ENCODE data around the gene DCTN4.

DCTN4 gene

DNA sequence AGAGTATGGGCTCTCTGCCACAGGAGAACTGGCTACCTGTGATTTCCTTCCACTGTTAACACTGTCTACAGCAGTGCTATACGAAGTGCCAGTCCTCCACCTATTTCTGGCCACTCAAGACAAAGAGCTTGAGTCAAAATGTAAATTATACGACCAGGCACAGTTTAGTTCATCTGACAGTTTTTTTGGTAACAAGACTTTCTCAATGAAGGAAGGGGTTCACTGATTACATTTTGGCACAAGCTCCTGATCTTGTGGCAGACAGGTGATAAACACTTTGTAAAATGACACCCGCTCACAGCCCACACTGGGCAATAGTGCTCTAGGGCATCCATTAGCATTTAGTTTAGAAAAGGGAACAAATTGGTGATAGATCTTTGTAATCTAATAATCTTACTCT is 66.5 kb downstream of the DCTN4 start:
- Histone ChIP-seq H3K9me2 (replicated peaks; ENCODE audit: low read depth, low read length) (no peaks in the 10 kb centered on the region), H4K20me1 (ENCODE audit: insufficient read depth, low read length, poor library complexity, severe bottlenecking) (no peaks in the 10 kb centered on the region), H2AFZ (ENCODE audit: low read length) (no peak overlapping the region), H3K27me3 (ENCODE audit: insufficient read depth, low read length, poor library complexity, severe bottlenecking) (no peaks in the 10 kb centered on the region), H3K79me2 (ENCODE audit: insufficient read depth, low read length) (peaks cover 7% of the 10 kb centered on the region), H3K4me3 (ENCODE audit: low read length, poor library complexity, severe bottlenecking) (no peak overlapping the region), H3K4me1 (ENCODE audit: insufficient read depth, low read length, poor library complexity, severe bottlenecking) (no peaks in the 10 kb centered on the region), H3K36me3 (ENCODE audit: insufficient read depth, low read length) (peaks cover 69% of the 10 kb centered on the region; the same call in 1 of the 2 replicates), H3K9me3 (ENCODE audit: insufficient read depth, low read depth, low read length) (no peaks in the 10 kb centered on the region), H3K9ac (ENCODE audit: low read depth, low read length, poor library complexity, severe bottlenecking) (no peak overlapping the region), H3F3A (ENCODE audit: low read depth) (no peaks in the 10 kb centered on the region), H3K4me2 (ENCODE audit: low read depth, low read length, poor library complexity, severe bottlenecking) (no peak overlapping the region)
- TF ChIP-seq CTCF (conservative IDR thresholded peaks at IDR 0.05; ENCODE audit: low read length) = no peak
- TF ChIP-seq EZH2phosphoT487 (IDR thresholded peaks at IDR 0.05; ENCODE audit: borderline replicate concordance) = no peak

GRCh38 chr5:150690760-150691159 is 68.1 kb downstream of the DCTN4 start:
- Histone ChIP-seq H3K4me1 (ENCODE audit: insufficient read depth, low read length, poor library complexity, severe bottlenecking) (no peaks in the 10 kb centered on the region), H4K20me1 (ENCODE audit: insufficient read depth, low read length, poor library complexity, severe bottlenecking) (no peaks in the 10 kb centered on the region), H3K4me2 (ENCODE audit: low read depth, low read length, poor library complexity, severe bottlenecking) (no peak overlapping the region), H3K79me2 (ENCODE audit: insufficient read depth, low read length) (no peaks in the 10 kb centered on the region), H3K9me2 (replicated peaks; ENCODE audit: low read depth, low read length) (no peaks in the 10 kb centered on the region), H3K27me3 (ENCODE audit: insufficient read depth, low read length, poor library complexity, severe bottlenecking) (no peaks in the 10 kb centered on the region), H3K4me3 (ENCODE audit: low read length, poor library complexity, severe bottlenecking) (no peak overlapping the region), H3F3A (ENCODE audit: low read depth) (no peaks in the 10 kb centered on the region), H3K9ac (ENCODE audit: low read depth, low read length, poor library complexity, severe bottlenecking) (no peak overlapping the region), H3K9me3 (ENCODE audit: insufficient read depth, low read depth, low read length) (no peaks in the 10 kb centered on the region), H2AFZ (ENCODE audit: low read length) (no peak overlapping the region), H3K36me3 (ENCODE audit: insufficient read depth, low read length) (peaks cover 55% of the 10 kb centered on the region; the same call in 1 of the 2 replicates)
- TF ChIP-seq EZH2phosphoT487 (IDR thresholded peaks at IDR 0.05; ENCODE audit: borderline replicate concordance) (no peak), CTCF (conservative IDR thresholded peaks at IDR 0.05; ENCODE audit: low read length) (no peak)

- no peak overlapping the region for H3K9ac ChIP-seq (ENCODE audit: low read depth, low read length, poor library complexity, severe bottlenecking)
- H3F3A ChIP-seq (ENCODE audit: low read depth) = no peaks in the 10 kb centered on the region
- no peaks in the 10 kb centered on the region for H3K79me2 ChIP-seq (ENCODE audit: insufficient read depth, low read length)
- no peaks in the 10 kb centered on the region for H4K20me1 ChIP-seq (ENCODE audit: insufficient read depth, low read length, poor library complexity, severe bottlenecking)
- no peaks in the 10 kb centered on the region for H3K27me3 ChIP-seq (ENCODE audit: insufficient read depth, low read length, poor library complexity, severe bottlenecking)
- H3K36me3 ChIP-seq (ENCODE audit: insufficient read depth, low read length) = peaks cover 39% of the 10 kb centered on the region; the same call in 1 of the 2 replicates
- TF ChIP-seq EZH2phosphoT487 (IDR thresholded peaks at IDR 0.05; ENCODE audit: borderline replicate concordance) (no peak), CTCF (conservative IDR thresholded peaks at IDR 0.05; ENCODE audit: low read length) (no peak)
- H3K4me3 ChIP-seq (ENCODE audit: low read length, poor library complexity, severe bottlenecking) = no peak overlapping the region
- no peak overlapping the region for H3K4me2 ChIP-seq (ENCODE audit: low read depth, low read length, poor library complexity, severe bottlenecking)
- H3K9me2 ChIP-seq (replicated peaks; ENCODE audit: low read depth, low read length) = no peaks in the 10 kb centered on the region
- H3K4me1 ChIP-seq (ENCODE audit: insufficient read depth, low read length, poor library complexity, severe bottlenecking) = no peaks in the 10 kb centered on the region
- no peaks in the 10 kb centered on the region for H3K9me3 ChIP-seq (ENCODE audit: insufficient read depth, low read depth, low read length)
- H2AFZ ChIP-seq (ENCODE audit: low read length) = no peak overlapping the region
Measured at GRCh38 chr5:150689120-150689519, 69.7 kb downstream of the DCTN4 start.

All from Loucy (cell line).